GM12874 (cell line): ENCODE measurements around the gene ALKAL2.

Experiments used
- CTCF ChIP-seq: IDR thresholded peaks from 2 replicates; pipeline ENCODE4 v1.5.1; 2011; ENCODE audit warnings: low read depth, mild to moderate bottlenecking, control low read depth, low read length, moderate library complexity; ENCODE audit not compliant: insufficient read depth

The ALKAL2 gene

GRCh38 chr2:252001-252602 lies 35.8 kb downstream of the ALKAL2 start:
- TF ChIP-seq CTCF = no peak

DNA sequence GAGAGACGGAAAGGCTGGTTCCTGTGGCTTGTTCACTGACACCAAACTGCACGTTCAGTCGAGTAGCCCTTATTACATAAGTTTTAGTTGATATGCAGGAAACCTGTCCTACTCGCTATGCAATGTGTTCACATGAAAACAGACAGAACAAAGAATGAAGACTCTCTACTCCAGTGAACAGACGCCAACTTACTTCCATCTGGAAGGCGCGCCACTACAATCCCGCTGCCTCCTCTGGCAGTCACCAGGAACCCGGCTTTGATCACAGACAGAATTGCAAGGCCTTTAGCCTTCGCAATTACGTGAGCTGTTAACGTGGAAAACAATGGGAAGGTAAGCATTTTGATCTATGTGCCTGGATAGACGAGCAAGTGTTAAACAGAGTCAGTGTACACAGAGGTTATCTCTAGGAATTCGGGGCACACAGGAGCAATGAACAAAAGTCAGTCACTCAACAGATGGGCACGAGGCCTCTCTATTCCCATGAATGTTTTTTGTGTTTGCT lies 38.3 kb downstream of the ALKAL2 start:
- TF ChIP-seq CTCF = no peak

GRCh38 chr2:248724-249123 lies 39.2 kb downstream of the ALKAL2 start:
- no peak for TF ChIP-seq CTCF

DNA sequence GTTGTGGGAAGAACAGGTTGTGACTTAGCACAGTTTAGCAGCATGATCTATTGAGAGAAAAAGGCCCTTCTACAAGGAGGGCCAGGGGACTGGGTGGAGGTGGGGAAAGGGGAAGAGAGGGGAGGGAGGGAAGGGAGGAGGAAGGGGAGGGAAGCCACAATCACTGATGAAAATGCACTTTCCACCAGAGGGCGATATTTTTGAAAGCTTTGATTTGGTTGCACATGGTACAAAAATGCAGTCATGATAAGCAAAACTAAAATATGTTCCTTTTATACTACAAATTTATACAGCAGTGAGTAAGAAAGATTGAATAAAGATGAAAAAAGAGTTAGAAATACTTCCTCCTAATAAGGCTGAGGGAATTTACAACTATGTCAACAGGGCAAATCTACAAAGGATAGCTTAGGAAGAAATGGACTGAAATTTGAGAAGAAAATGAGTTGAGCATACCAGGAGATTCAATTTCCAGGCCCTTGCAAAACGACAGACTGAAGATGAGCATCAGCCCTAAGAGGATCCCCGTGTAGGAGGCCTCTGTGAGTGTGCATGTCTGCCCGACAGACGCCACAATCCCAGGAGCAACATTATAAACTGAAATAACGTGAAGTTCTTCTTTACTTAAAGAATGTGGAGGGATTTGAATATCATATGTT lies 41.3 kb downstream of the ALKAL2 start:
- TF ChIP-seq CTCF = peak; percentile 51; the same call in 1 of the 2 replicates

GRCh38 chr2:244547-244946 lies 43.3 kb downstream of the ALKAL2 start:
- no peak for TF ChIP-seq CTCF

DNA sequence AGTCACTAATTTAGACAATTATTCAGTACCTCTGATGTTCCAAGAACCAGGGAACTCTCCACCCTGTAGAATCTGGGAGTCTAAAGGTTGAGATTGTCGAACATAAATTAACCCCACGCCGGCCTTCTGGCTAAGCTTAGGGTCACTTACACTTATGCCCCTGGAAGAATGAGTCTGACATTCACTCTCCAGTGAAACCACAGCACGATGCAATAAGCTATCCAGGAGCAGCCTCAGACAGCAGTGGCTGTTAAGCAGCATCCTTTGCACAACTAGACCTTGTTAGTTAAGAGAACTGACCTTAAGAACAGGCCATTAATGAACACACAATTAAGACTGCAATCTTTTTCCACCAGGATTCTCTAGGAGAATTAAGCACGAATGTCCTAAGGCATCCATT lies 49.0 kb downstream of the ALKAL2 start:
- no peak for TF ChIP-seq CTCF

DNA sequence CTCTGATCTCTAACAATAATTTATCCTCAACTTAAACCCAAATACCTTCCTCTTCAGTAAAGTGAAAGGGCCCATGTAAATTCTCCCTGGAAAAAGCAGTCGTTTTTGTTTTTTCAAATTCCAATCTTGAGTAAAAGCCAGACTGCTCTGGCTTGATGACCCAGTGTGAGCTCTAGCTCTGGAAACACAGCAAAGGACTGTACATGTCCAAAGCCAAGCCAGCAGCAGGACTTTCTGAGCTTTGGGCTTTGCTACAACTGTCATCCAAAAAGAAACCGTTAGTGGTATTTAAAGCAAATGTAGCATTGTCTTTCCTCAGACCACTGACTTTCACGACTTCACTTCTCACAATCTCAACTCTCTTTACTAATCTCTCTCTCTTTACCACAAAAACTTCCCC lies 49.5 kb downstream of the ALKAL2 start:
- TF ChIP-seq CTCF = no peak
